Lower leg skin (tissue), 4 donors: ENCODE results near the gene TSPYL1. TPM values are rescaled to one million over a fixed set of nuclear protein-coding genes. Genes with fewer than 3 reads are reported as not detected.

Source experiments
- DNase-seq, 2 donors: peaks; one replicate each; pipeline ENCODE4 v3.0.0-alpha.2; 2019; ENCODE audit warnings: low spot score in 2 of 2
- H3K4me3 ChIP-seq: fragments of 200-600 bp; sonication (generic); 2 replicates; pipeline ENCODE4 v1.5.1; 2017; ENCODE audit warnings: mild to moderate bottlenecking, low read depth; ENCODE audit not compliant: poor library complexity, severe bottlenecking
- POLR2A ChIP-seq, 2 donors: fragments of 450-650 bp; IDR thresholded peaks; one replicate each; pipeline ENCODE4 v1.6.1; 2016 to 2017; ENCODE audit warnings: antibody characterized with exemption in 2 of 2, mild to moderate bottlenecking in 1 of 2, moderate library complexity in 1 of 2
- WGBS, 2 donors: methylation state at CpG; one replicate each; pipeline ENCODE4 v1.1.5; 2018; 5-methylcytosine and 5-hydroxymethylcytosine counted together
- intact Hi-C: fragments of 100-400 bp; cut with DNase I; formaldehyde crosslinking; loops from one replicate; pipeline ENCODE4 v1.15.0; 2023; ENCODE audit warnings: low total_unique reads
- total RNA-seq, 4 donors: library from RNA; depleted of rRNA; stranded (reverse); fragments of >200 nt; gene quantifications; one replicate each; pipeline ENCODE4 v1.1.0, GENCODE V29; 2016
- TF ChIP-seq, protein P1 (sequence below), 3 donors: fragments of 450-650 bp; IDR thresholded peaks; one replicate each; pipeline ENCODE4 v1.5.1; 2016; ENCODE audit warnings: antibody characterized with exemption in 3 of 3, mild to moderate bottlenecking in 3 of 3, moderate library complexity in 2 of 3

Gene TSPYL1
- total RNA-seq, 4 donors from 2014 or later = 57.2 to 75.3 (median 65.6) TPM

DNA sequence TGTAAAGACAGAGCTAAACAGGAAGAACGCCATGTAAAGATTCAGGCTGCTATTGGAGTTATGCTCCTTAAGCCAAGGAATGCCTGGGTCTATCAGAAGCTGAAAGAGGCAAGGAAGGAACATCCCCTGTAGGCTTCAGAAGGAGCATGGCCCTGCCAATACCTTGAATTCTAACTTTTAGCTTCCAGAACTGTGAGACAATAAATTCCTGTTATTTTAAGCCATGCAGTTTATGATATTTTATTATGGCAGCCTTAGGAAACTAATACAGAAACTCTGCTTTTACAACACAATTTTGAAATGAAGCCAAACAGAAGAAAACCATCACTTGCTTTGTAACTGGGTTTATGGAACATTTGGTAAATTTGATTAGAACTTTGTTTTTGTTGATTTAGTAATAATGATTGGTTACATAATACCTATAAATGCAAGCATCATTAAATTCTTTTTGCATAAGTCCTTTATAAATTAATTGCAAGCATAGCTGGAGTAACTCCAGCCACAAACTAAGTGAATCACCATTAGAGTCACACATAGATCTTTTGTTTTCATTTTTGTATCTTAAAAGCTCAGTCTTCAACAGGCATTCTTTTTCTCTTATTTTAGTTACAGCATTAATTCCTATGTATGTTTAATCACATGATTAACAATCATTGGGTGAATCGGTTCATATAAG is 33.5 kb upstream of the TSPYL1 start:
- WGBS, 2 donors = 79 to 83% methylated on average over 2 of the region's 2 CpGs
- H3K4me3 ChIP-seq = no peak overlapping the region
- no peak for DNase-seq
- TF ChIP-seq POLR2A (IDR thresholded peaks at IDR 0.05) = no peak
- TF ChIP-seq, protein P1, sequence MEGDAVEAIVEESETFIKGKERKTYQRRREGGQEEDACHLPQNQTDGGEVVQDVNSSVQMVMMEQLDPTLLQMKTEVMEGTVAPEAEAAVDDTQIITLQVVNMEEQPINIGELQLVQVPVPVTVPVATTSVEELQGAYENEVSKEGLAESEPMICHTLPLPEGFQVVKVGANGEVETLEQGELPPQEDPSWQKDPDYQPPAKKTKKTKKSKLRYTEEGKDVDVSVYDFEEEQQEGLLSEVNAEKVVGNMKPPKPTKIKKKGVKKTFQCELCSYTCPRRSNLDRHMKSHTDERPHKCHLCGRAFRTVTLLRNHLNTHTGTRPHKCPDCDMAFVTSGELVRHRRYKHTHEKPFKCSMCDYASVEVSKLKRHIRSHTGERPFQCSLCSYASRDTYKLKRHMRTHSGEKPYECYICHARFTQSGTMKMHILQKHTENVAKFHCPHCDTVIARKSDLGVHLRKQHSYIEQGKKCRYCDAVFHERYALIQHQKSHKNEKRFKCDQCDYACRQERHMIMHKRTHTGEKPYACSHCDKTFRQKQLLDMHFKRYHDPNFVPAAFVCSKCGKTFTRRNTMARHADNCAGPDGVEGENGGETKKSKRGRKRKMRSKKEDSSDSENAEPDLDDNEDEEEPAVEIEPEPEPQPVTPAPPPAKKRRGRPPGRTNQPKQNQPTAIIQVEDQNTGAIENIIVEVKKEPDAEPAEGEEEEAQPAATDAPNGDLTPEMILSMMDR (IDR thresholded peaks at IDR 0.05) = no peak
- intact Hi-C loops = no loop called here

DNA sequence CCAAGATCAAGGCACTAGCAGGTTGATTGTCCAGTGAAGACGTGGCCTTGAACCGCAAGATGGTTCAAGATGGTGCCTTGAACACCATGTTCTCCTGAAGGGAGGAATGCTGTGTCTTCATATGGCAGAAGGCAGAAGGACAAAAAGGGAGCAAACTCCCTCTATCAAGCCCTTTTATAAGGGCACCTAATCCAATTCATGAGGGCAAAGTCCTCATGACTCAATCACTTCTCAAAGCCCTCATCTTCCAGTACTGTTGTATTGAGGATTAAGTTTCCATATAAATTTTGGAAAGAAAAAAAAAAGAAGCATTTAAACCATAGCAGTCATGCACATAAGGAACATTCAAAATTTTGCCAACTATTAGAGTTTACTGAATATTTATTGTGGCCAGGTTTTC is 29.9 kb upstream of the TSPYL1 start:
- no peak for DNase-seq
- no peak overlapping the region for H3K4me3 ChIP-seq
- TF ChIP-seq POLR2A (IDR thresholded peaks at IDR 0.05) = no peak
- TF ChIP-seq, protein P1 (IDR thresholded peaks at IDR 0.05) = no peak
- WGBS, 2 donors = 48 to 50% methylated on average over 2 of the region's 2 CpGs
- intact Hi-C loops = no loop called here

DNA sequence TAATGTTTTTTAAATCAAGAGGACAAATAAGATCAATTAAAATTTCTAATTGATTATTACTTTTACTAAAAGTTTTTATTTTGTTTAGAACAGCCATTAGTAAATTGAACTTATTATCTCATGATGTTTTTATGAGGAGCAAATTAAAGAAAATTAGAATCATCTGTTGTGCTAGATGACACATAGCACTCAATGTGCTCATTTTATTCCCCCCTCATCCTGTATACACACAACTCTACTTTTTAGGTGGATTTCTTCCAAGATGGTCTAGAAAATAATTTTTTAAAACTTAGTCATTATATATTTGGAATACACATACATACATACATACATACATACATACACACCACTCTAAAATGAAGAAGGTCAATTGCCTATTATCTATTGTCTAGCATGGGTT is 29.3 kb upstream of the TSPYL1 start:
- no peak for DNase-seq
- intact Hi-C loops = no loop called here
- TF ChIP-seq, protein P1 (IDR thresholded peaks at IDR 0.05) = no peak
- no peak for TF ChIP-seq POLR2A (IDR thresholded peaks at IDR 0.05)
- H3K4me3 ChIP-seq = no peak overlapping the region

DNA sequence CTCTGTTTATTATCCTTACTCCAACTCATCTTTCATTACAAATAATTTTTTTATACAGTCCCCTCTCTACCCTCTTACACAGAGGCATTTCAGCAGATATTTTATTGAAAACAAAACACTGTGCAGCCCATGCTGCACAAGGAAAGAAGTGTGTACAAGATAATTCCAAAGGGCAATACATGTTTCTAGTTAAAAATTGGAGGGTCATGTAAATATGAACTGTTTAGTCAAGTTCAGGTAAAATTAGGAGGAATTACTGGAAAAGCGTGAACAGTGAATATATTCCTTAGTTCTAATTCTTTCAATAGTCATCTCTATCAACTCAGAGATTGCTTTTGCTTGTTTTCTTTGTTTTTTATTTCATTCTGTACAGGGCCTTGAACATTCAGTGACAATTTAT is 27.9 kb upstream of the TSPYL1 start:
- no peak for DNase-seq
- no peak overlapping the region for H3K4me3 ChIP-seq
- intact Hi-C loops = no loop called here
- TF ChIP-seq, protein P1 (IDR thresholded peaks at IDR 0.05) = no peak
- no peak for TF ChIP-seq POLR2A (IDR thresholded peaks at IDR 0.05)
- WGBS, 2 donors = 96 to 97% methylated on average over 1 of the region's 1 CpG

DNA sequence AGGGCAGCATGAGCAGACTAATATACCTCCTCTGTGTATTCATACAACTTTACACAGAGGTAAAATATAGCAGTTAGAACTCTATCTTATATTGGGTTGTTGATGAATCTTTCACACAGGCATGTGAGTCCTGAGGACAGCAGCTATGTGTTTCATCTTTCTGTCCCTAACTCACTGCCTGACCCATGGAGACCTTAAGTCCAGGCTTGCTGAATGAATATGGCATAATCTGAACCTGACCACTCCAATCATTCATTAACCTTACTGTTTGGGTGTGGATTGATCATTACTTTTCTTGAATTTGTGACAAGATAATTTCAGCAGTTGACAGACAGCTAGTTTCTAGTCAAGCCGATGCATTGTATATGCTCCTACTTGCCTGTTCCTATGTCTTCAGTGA is 27.3 kb upstream of the TSPYL1 start:
- intact Hi-C loops = no loop called here
- DNase-seq = no peak
- WGBS, 2 donors = 100% methylated on average over 1 of the region's 1 CpG
- TF ChIP-seq, protein P1 (IDR thresholded peaks at IDR 0.05) = no peak
- no peak for TF ChIP-seq POLR2A (IDR thresholded peaks at IDR 0.05)
- H3K4me3 ChIP-seq = no peak overlapping the region

DNA sequence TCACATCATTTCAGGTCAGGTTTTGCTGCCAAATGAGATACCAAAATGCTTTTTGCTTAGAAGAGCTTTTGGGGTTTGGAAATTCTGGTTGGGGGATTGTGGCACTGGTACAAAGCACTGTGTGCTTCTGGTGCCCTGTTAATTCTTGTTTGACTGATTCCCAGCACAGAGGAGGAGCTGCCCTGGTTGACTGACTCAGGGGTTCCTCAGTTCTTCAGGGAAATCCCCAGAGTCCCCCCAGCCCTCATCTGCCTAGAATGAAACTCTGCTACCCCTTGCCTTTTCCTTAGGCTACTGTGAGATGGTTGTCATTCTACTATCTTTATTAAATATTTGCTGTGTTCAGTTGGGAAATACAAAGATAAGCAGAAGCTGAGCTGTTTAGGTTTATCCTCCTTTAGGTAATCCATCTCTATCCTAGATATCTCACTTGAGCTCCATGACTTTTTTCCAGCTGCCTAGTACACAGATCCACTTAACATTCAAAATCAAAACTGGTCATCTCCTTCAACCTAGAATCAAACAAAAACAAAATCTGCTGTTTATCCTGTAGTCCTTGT is 24.9 kb upstream of the TSPYL1 start:
- intact Hi-C loops = no loop called here
- DNase-seq = no peak

More for the DNA sequence above, 24.9 kb upstream of the TSPYL1 start:
- TF ChIP-seq, protein P1 (IDR thresholded peaks at IDR 0.05) = no peak
- no peak for TF ChIP-seq POLR2A (IDR thresholded peaks at IDR 0.05)
- H3K4me3 ChIP-seq = no peak overlapping the region
